OCI-LY7 (cell line): Measurements from ENCODE around the gene ARRDC3. TPM values are rescaled to one million over a fixed set of nuclear protein-coding genes. Genes with fewer than 3 reads are reported as not detected.

Source experiments
- BruUV-seq: library from RNA; stranded (reverse); fragments of 400-500 nt; replicated peaks from 2 replicates; lab custom pipeline; 2021; lab: Mats Ljungman, UMichigan
- CTCF ChIA-PET: fragments of 300-600 bp; sonication (Branson Sonifier 250); formaldehyde crosslinking; loops from one replicate; lab custom pipeline; 2022; ENCODE audit warnings: antibody characterized with exemption; ENCODE audit not compliant: unreplicated experiment; lab: Charles Lee
- POLR2A ChIA-PET: fragments of 300-600 bp; sonication (Branson Sonifier 250); formaldehyde crosslinking; loops from one replicate; lab custom pipeline; 2022; ENCODE audit warnings: antibody characterized with exemption; lab: Charles Lee
- DNase-seq: peaks from one replicate; pipeline ENCODE4 v3.0.0-alpha.2; 2015; ENCODE audit warnings: low spot score
- H2AFZ ChIP-seq: fragments of 200-600 bp; sonication (generic), shearing (Covaris generic); 2 replicates; pipeline ENCODE4 v1.6.1; 2014; ENCODE audit warnings: mild to moderate bottlenecking, antibody characterized with exemption, low read length, moderate library complexity
- H3K27ac ChIP-seq: fragments of 200-600 bp; sonication (generic); 2 replicates; pipeline ENCODE4 v1.5.1; 2014; ENCODE audit warnings: mixed run types, low read depth, mild to moderate bottlenecking, moderate library complexity, low read length, inconsistent platforms; ENCODE audit not compliant: poor library complexity, severe bottlenecking
- H3K36me3 ChIP-seq: fragments of 200-600 bp; sonication (generic); 2 replicates; pipeline ENCODE4 v1.6.1; 2014; ENCODE audit warnings: mild to moderate bottlenecking, antibody characterized with exemption, low read length, moderate library complexity, mixed read lengths; ENCODE audit not compliant: insufficient read depth
- H3K4me1 ChIP-seq: fragments of 200-600 bp; sonication (generic); 2 replicates; pipeline ENCODE4 v1.5.1; 2014; ENCODE audit warnings: mild to moderate bottlenecking, low read length; ENCODE audit not compliant: insufficient read depth, poor library complexity, severe bottlenecking
- H3K4me2 ChIP-seq: fragments of 200-600 bp; sonication (generic); 2 replicates; pipeline ENCODE4 v1.6.1; 2014; ENCODE audit warnings: mild to moderate bottlenecking, low read length
- H3K4me3 ChIP-seq: fragments of 200-600 bp; sonication (generic); 2 replicates; pipeline ENCODE4 v1.5.1; 2014; ENCODE audit warnings: mild to moderate bottlenecking, low read depth, low read length; ENCODE audit not compliant: poor library complexity, severe bottlenecking
- H3K79me2 ChIP-seq: fragments of 200-600 bp; sonication (generic); 2 replicates; pipeline ENCODE4 v1.6.1; 2016; ENCODE audit warnings: low read depth, mild to moderate bottlenecking, low read length, moderate library complexity, mixed read lengths; ENCODE audit not compliant: insufficient read depth
- H3K9me2 ChIP-seq: fragments of 200-600 bp; sonication (generic); 2 replicates; pipeline ENCODE4 v1.6.1; 2016; ENCODE audit warnings: mild to moderate bottlenecking, low read length, mixed read lengths; ENCODE audit not compliant: insufficient read depth
- H3K9me3 ChIP-seq: fragments of 200-600 bp; sonication (generic); 2 replicates; pipeline ENCODE4 v1.6.1; 2014; ENCODE audit warnings: mild to moderate bottlenecking, mixed run types, low read length, mixed read lengths
- H4K20me1 ChIP-seq: fragments of 200-600 bp; sonication (generic); 2 replicates; pipeline ENCODE4 v1.6.1; 2014; ENCODE audit warnings: mild to moderate bottlenecking, antibody characterized with exemption, low read length, moderate library complexity, mixed read lengths; ENCODE audit not compliant: insufficient read depth
- CTCF ChIP-seq: fragments of 200-600 bp; sonication (generic); conservative IDR thresholded peaks from 2 replicates; pipeline ENCODE4 v1.5.1; 2014; ENCODE audit warnings: mild to moderate bottlenecking, antibody characterized with exemption, low read length, moderate library complexity, mixed read lengths
- EZH2phosphoT487 ChIP-seq: fragments of 200-600 bp; sonication (generic); IDR thresholded peaks from 2 replicates; pipeline ENCODE4 v1.6.1; 2018; ENCODE audit warnings: low read depth, borderline replicate concordance, mild to moderate bottlenecking, mixed run types, antibody characterized with exemption, low read length, moderate library complexity, mixed read lengths
- intact Hi-C: fragments of 100-400 bp; cut with micrococcal nuclease; formaldehyde crosslinking; loops from one replicate; pipeline ENCODE4 v1.10.0; 2022; ENCODE audit not compliant: unreplicated experiment
- total RNA-seq, 2 experiments: library from RNA; depleted of rRNA in 1 of 2; stranded (reverse); fragments of >200 nt in 1 of 2; shearing (Covaris generic) in 1 of 2; gene quantifications; 2 replicates each; pipeline ENCODE4 v1.2.3, GENCODE V29; 2014 to 2022

Gene ARRDC3
- total RNA-seq, 2 experiments from 2014 or later, result 30.0 to 30.6 TPM

GRCh38 chr5:91409304-91409703 is 26.2 kb upstream of the ARRDC3 start:
- H3K9me3 ChIP-seq, result no peaks in the 10 kb centered on the region
- H4K20me1 ChIP-seq, result no peaks in the 10 kb centered on the region
- DNase-seq, result no peak
- intact Hi-C loops, result no loop called here
- H3K4me1 ChIP-seq, result no peaks in the 10 kb centered on the region
- no peaks in the 10 kb centered on the region for H3K79me2 ChIP-seq
- TF ChIP-seq EZH2phosphoT487 (no peak), CTCF (no peak)
- no peak overlapping the region for H3K27ac ChIP-seq
- H3K9me2 ChIP-seq, result no peaks in the 10 kb centered on the region
- POLR2A ChIA-PET, result no interaction called here
- H3K4me2 ChIP-seq, result no peak overlapping the region
- no peak overlapping the region for H2AFZ ChIP-seq
- CTCF ChIA-PET, result no interaction called here
- BruUV-seq, result no TSS peak
- no peaks in the 10 kb centered on the region for H3K36me3 ChIP-seq
- H3K4me3 ChIP-seq, result no peak overlapping the region

GRCh38 chr5:91408710-91409109 is 25.6 kb upstream of the ARRDC3 start:
- no peaks in the 10 kb centered on the region for H3K9me2 ChIP-seq
- no peaks in the 10 kb centered on the region for H4K20me1 ChIP-seq
- BruUV-seq, result no TSS peak
- no peak overlapping the region for H2AFZ ChIP-seq
- no peaks in the 10 kb centered on the region for H3K79me2 ChIP-seq
- CTCF ChIA-PET, result interaction anchor here (0.5 kb wide), 1 partner anchor 257 kb away, joined by 5 read pairs; no protein-coding TSS in a partner anchor
- no peaks in the 10 kb centered on the region for H3K9me3 ChIP-seq
- intact Hi-C loops, result no loop called here
- H3K27ac ChIP-seq, result no peak overlapping the region
- DNase-seq, result no peak
- H3K4me1 ChIP-seq, result no peaks in the 10 kb centered on the region
- no peak overlapping the region for H3K4me2 ChIP-seq
- no peaks in the 10 kb centered on the region for H3K36me3 ChIP-seq
- no peak for TF ChIP-seq EZH2phosphoT487
- no peak for TF ChIP-seq CTCF
- POLR2A ChIA-PET, result no interaction called here
- no peak overlapping the region for H3K4me3 ChIP-seq

GRCh38 chr5:91407204-91407603 is 24.1 kb upstream of the ARRDC3 start:
- Histone ChIP-seq H3K27ac (no peak overlapping the region), H3K9me2 (no peaks in the 10 kb centered on the region), H4K20me1 (no peaks in the 10 kb centered on the region), H3K36me3 (no peaks in the 10 kb centered on the region), H3K4me3 (no peak overlapping the region), H3K9me3 (no peaks in the 10 kb centered on the region), H3K4me1 (no peaks in the 10 kb centered on the region), H3K4me2 (no peak overlapping the region), H3K79me2 (no peaks in the 10 kb centered on the region), H2AFZ (no peak overlapping the region)
- intact Hi-C loops, result no loop called here
- TF ChIP-seq EZH2phosphoT487 (no peak), CTCF (no peak)
- ChIA-PET CTCF (no interaction called here), POLR2A (interaction anchor here (0.8 kb wide), 1 partner anchor 304 kb away, joined by 5 read pairs; no protein-coding TSS in a partner anchor)
- DNase-seq, result no peak
- BruUV-seq, result no TSS peak
